ENCODE data around the gene BICD2. TPM values are rescaled to one million over a fixed set of nuclear protein-coding genes. Genes with fewer than 3 reads are reported as not detected.
A peak's percentile ranks its signal among the peaks of the same experiment; 100 is the strongest.

The BICD2 gene
- total and polyA plus RNA-seq, 12 donors, result 22.5 to 41.8 (median 33.2) TPM

GRCh38 chr9:92734931-92735635, 29.6 kb downstream of the BICD2 start:
- TF ChIP-seq, protein P1, sequence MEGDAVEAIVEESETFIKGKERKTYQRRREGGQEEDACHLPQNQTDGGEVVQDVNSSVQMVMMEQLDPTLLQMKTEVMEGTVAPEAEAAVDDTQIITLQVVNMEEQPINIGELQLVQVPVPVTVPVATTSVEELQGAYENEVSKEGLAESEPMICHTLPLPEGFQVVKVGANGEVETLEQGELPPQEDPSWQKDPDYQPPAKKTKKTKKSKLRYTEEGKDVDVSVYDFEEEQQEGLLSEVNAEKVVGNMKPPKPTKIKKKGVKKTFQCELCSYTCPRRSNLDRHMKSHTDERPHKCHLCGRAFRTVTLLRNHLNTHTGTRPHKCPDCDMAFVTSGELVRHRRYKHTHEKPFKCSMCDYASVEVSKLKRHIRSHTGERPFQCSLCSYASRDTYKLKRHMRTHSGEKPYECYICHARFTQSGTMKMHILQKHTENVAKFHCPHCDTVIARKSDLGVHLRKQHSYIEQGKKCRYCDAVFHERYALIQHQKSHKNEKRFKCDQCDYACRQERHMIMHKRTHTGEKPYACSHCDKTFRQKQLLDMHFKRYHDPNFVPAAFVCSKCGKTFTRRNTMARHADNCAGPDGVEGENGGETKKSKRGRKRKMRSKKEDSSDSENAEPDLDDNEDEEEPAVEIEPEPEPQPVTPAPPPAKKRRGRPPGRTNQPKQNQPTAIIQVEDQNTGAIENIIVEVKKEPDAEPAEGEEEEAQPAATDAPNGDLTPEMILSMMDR (IDR thresholded peaks at IDR 0.05), result no peak
- Histone ChIP-seq H3K36me3 (no peaks in the 10 kb centered on the region), H3K4me1 (peaks cover 29 to 75% (median 68%) of the 10 kb centered on the region in 9 donors), H3K27ac (no peak overlapping the region), H3K27me3 (no peaks in the 10 kb centered on the region), H3K9me3 (no peaks in the 10 kb centered on the region), H3K4me3 (no peak overlapping the region)
- intact Hi-C loops (cut with DNase I), result loop anchor here in 1 of 10 donors (5.0 kb wide), 1 partner anchor 32 kb away; no protein-coding TSS in a partner anchor
- 81 to 88% methylated on average over 9 of the region's 9 CpGs for WGBS, 2 donors
- ATAC-seq (peak in 1 of 8 donors; percentile 20), DNase-seq (no peak)

GRCh38 chr9:92730897-92731296, 33.7 kb downstream of the BICD2 start:
- ATAC-seq, result no peak
- no peaks in the 10 kb centered on the region for H3K9me3 ChIP-seq
- intact Hi-C loops (cut with DNase I), result loop anchor here in 1 of 10 donors (5.0 kb wide), 1 partner anchor 36 kb away; no protein-coding TSS in a partner anchor
- 86 to 91% methylated on average over 8 of the region's 8 CpGs for WGBS, 2 donors
- H3K36me3 ChIP-seq, result peaks cover 0 to 32% (median 7%) of the 10 kb centered on the region in 9 donors
- H3K27me3 ChIP-seq, result no peaks in the 10 kb centered on the region
- no peak overlapping the region for H3K4me3 ChIP-seq
- H3K4me1 ChIP-seq, result peaks cover 7 to 66% (median 44%) of the 10 kb centered on the region in 9 donors
- TF ChIP-seq, protein P1 (IDR thresholded peaks at IDR 0.05), result no peak
- peak overlapping the region in 1 of 10 donors; percentile 32 for H3K27ac ChIP-seq
- DNase-seq, result no peak

DNA sequence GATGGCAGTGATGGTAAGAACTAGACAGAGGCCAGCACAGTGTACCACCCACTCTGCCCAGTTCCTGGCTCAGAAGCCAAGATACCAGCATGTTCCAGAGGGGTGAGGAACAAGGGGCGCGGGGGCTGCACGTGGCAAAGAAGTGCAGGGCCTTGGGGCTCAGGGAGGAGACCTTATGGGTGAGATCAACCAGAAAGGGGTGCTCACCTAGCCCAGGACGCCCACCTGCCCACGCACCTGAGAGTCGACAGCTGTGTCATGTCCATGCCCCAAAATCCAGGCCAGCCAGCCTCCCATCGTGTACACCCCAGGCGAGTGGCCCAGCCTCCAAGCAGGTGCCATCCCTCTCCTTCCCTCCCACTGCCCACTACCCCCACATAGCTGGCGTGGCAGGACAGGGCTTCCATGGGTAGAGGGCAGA, 34.9 kb downstream of the BICD2 start:
- H3K4me3 ChIP-seq, result no peak overlapping the region
- ATAC-seq, result peak in 1 of 8 donors; percentile 8
- no peak overlapping the region for H3K27ac ChIP-seq
- no peaks in the 10 kb centered on the region for H3K9me3 ChIP-seq
- no peak for DNase-seq
- TF ChIP-seq, protein P1 (IDR thresholded peaks at IDR 0.05), result peak in 1 of 9 donors; percentile 2
- no peaks in the 10 kb centered on the region for H3K27me3 ChIP-seq
- peaks cover 0 to 43% (median 7%) of the 10 kb centered on the region in 9 donors for H3K36me3 ChIP-seq
- intact Hi-C loops (cut with DNase I), result loop anchor here in 6 of 10 donors (5.0 kb wide), 3 partner anchors 33 to 43 kb away; partner anchors contain the start of gene BICD2 (in 4 of the 6)
- WGBS, 2 donors, result 89 to 90% methylated on average over 9 of the region's 9 CpGs
- peaks cover 7 to 57% (median 36%) of the 10 kb centered on the region in 9 donors for H3K4me1 ChIP-seq

- Histone ChIP-seq H3K27me3 (no peaks in the 10 kb centered on the region), H3K4me3 (no peak overlapping the region), H3K36me3 (peaks cover 0 to 45% (median 7%) of the 10 kb centered on the region in 9 donors), H3K4me1 (peaks cover 7 to 61% (median 36%) of the 10 kb centered on the region in 9 donors), H3K9me3 (no peaks in the 10 kb centered on the region), H3K27ac (no peak overlapping the region)
- peak in 6 of 8 donors; percentile 41 to 61 (median 54) for ATAC-seq
- intact Hi-C loops (cut with DNase I), result loop anchor here in 5 of 10 donors (5.0 kb wide), 2 partner anchors 33 to 43 kb away; partner anchors contain the start of gene BICD2 (in 4 of the 5)
- WGBS, 2 donors, result 80 to 81% methylated on average over 22 of the region's 22 CpGs
- no peak for DNase-seq
- TF ChIP-seq, protein P1 (IDR thresholded peaks at IDR 0.05), result peak in 7 of 9 donors; percentile 41 to 71 (median 53)
These were observed 35.5 kb downstream of the BICD2 start for GRCh38 chr9:92728831-92729734.

Measured in heart right ventricle (tissue), 16 donors.